SK-N-MC (cell line): ENCODE results near the gene SLC25A38.

Experiments used
- EZH2 ChIP-seq: fragments of 200-600 bp; sonication (generic); IDR thresholded peaks from one replicate; pipeline ENCODE4 v1.6.1; 2017; ENCODE audit warnings: antibody characterized with exemption
- FOXP2 ChIP-seq: optimal IDR thresholded peaks from 2 replicates; pipeline ENCODE3; 2011; ENCODE audit warnings: mild to moderate bottlenecking, moderate library complexity; ENCODE audit not compliant: insufficient read depth; ENCODE audit errors: extremely low read length, control extremely low read depth
- POLR2AphosphoS5 ChIP-seq: IDR thresholded peaks from 2 replicates; pipeline ENCODE4 v1.6.1; 2012; ENCODE audit warnings: mild to moderate bottlenecking, low read depth, low read length, borderline replicate concordance

DNA sequence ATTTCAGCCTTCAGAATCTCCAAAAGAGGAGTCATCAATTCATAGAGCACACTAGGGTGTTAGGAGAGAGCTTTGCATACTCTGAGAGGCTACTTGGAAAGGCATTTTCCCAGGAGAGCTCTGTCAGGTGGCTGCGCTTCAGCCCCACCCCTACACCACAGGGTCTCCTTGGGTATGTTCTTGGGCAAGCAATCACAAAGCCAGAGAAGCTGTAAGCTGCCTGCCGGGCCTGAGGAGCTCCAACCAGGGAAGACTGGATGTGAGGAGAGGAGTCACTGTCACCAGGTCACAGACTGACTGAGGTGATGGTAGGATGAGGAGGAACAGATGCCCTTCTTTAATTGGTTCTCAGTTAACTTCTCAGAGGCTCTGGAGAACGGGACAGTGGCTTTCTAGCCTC, 13.5 kb downstream of the SLC25A38 start:
- TF ChIP-seq POLR2AphosphoS5 (no peak), EZH2 (no peak), FOXP2 (no peak)
